K562 (cell line): ENCODE data around the gene TMEM41B.

Source experiments
- CTCF ChIP-seq, 3 experiments: IDR thresholded peaks in 2 of 3; conservative IDR thresholded peaks in 1 of 3; 2 replicates each; pipeline ENCODE4 v1.5.1; 2011 to 2012; ENCODE audit warnings: low read length in 3 of 3, mild to moderate bottlenecking in 3 of 3, control low read depth in 2 of 3, improper control_type of control experiment in 1 of 3, inconsistent platforms in 1 of 3, low read depth in 1 of 3, mixed read lengths in 1 of 3, moderate library complexity in 1 of 3; ENCODE audit not compliant: insufficient read depth in 2 of 3
- HNRNPL ChIP-seq: fragments of 200-400 bp; formaldehyde crosslinking; IDR thresholded peaks from 2 replicates; pipeline ENCODE4 v1.6.1; 2017; ENCODE audit warnings: low read depth, mild to moderate bottlenecking, low read length
- MYNN ChIP-seq, 2 experiments: sonication (generic); formaldehyde crosslinking in 1 of 2; IDR thresholded peaks; 2 replicates each; pipeline versions ENCODE4 v1.5.0 to v1.6.1; 2016 to 2020; ENCODE audit warnings: antibody characterized with exemption in 1 of 2, missing genetic modification reagents in 1 of 2
- SMARCC2 ChIP-seq: fragments of 450-650 bp; IDR thresholded peaks from 2 replicates; pipeline ENCODE4 v1.6.1; 2017; ENCODE audit warnings: antibody characterized with exemption, moderate library complexity, mild to moderate bottlenecking, low read depth
- TCF15 ChIP-seq: fragments of 250-450 bp; sonication (Bioruptor Pico); IDR thresholded peaks from 2 replicates; pipeline ENCODE4 v1.8.0; 2022; ENCODE audit warnings: moderate library complexity, mild to moderate bottlenecking, inconsistent platforms

DNA sequence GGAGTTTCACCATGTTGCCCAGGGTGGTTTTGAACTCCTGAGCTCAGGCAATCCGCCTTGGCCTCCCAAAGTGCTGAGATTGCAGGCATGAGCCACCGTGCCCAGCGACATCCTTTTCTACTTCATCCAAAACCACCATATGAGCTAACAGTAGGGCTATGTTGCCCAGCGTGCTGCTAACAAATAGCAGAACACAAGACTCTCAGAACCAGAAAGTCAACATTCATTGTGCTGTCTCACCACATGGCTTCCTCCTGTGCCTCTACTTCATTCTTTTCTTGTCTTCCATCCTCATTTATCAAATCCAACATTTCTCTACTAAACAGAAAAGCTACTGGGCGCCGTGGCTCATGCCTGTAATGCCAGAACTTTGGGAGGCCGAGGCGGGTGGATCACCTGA, 37.2 kb downstream of the TMEM41B start:
- TF ChIP-seq TCF15 (CRISPR knock-in tag): no peak
- no peak for TF ChIP-seq SMARCC2
- no peak for TF ChIP-seq CTCF (IDR thresholded peaks at IDR 0.05 in 2 of 3, conservative IDR thresholded peaks at IDR 0.05 in 1 of 3; ENCODE audit: insufficient read depth in 2 of 3, low read depth in 1 of 3, low read length in 3 of 3)
- no peak for TF ChIP-seq HNRNPL
- TF ChIP-seq MYNN (IDR thresholded peaks at IDR 0.05): no peak
- TF ChIP-seq MYNN (CRISPR knock-in tag; IDR thresholded peaks at IDR 0.05): no peak
